H1 (cell line): ENCODE data around the gene SEMA3F. TPM values are rescaled to one million over a fixed set of nuclear protein-coding genes. Genes with fewer than 3 reads are reported as not detected.

Experiments
- CTCF ChIA-PET: fragments of 300-600 bp; sonication (Branson Sonifier 250); formaldehyde crosslinking; loops from one replicate; lab custom pipeline; 2021; ENCODE audit not compliant: partially characterized antibody; lab: Charles Lee
- POLR2A ChIA-PET: fragments of 300-600 bp; sonication (Branson Sonifier 250); formaldehyde crosslinking; loops from one replicate; lab custom pipeline; 2021; ENCODE audit warnings: inconsistent platforms; ENCODE audit not compliant: partially characterized antibody; lab: Charles Lee
- DNase-seq, 2 experiments: peaks; one replicate each; pipeline versions ENCODE4 v3.0.0 to v3.0.0-alpha.2; 2010 to 2022; ENCODE audit warnings: low spot score in 2 of 2, low read depth in 1 of 2, mixed read lengths in 1 of 2
- FAIRE-seq: peaks from 2 replicates; lab custom pipeline; 2011; peaks lifted over from hg19 to GRCh38; lab: Jason Lieb, UNC
- H2AFZ ChIP-seq: 2 replicates; pipeline ENCODE4 v1.8.1; 2012; ENCODE audit warnings: low read length, inconsistent platforms
- H2AK5ac ChIP-seq: 2 replicates; pipeline ENCODE4 v1.6.1; 2013; ENCODE audit warnings: low read depth, low read length
- H2BK120ac ChIP-seq: replicated peaks from 2 replicates; pipeline ENCODE3; 2013; ENCODE audit warnings: low read depth, low read length, inconsistent platforms
- H2BK12ac ChIP-seq: 2 replicates; pipeline ENCODE4 v1.6.1; 2013; ENCODE audit warnings: low read depth, low read length
- H2BK15ac ChIP-seq: 2 replicates; pipeline ENCODE4 v1.6.1; 2013; ENCODE audit warnings: low read length
- H2BK20ac ChIP-seq: 2 replicates; pipeline ENCODE4 v1.6.1; 2013; ENCODE audit warnings: low read length
- H2BK5ac ChIP-seq: 2 replicates; pipeline ENCODE4 v1.6.1; 2013; ENCODE audit warnings: low read depth, low read length
- H3K14ac ChIP-seq: 2 replicates; pipeline ENCODE4 v1.6.1; 2013; ENCODE audit warnings: inconsistent platforms; ENCODE audit not compliant: insufficient read length
- H3K18ac ChIP-seq: 2 replicates; pipeline ENCODE4 v1.6.1; 2013; ENCODE audit warnings: low read length; ENCODE audit errors: extremely low read depth
- H3K23ac ChIP-seq: 2 replicates; pipeline ENCODE4 v1.6.1; 2013; ENCODE audit warnings: inconsistent platforms; ENCODE audit not compliant: insufficient read length
- H3K23me2 ChIP-seq: 2 replicates; pipeline ENCODE4 v1.6.1; 2013; ENCODE audit warnings: low read depth, low read length
- H3K27ac ChIP-seq: 2 replicates; pipeline ENCODE4 v1.6.1; 2011; ENCODE audit warnings: low read depth, low read length, inconsistent platforms
- H3K27me3 ChIP-seq, 4 experiments: replicated peaks in 1 of 4; 1 replicate in 1 of 4; 2 replicates in 3 of 4; pipeline versions ENCODE4 v1.6.1 to v1.8.1; 2011 to 2013; ENCODE audit warnings: low read length in 3 of 4, mild to moderate bottlenecking in 3 of 4, inconsistent platforms in 2 of 4, mixed read lengths in 2 of 4, moderate library complexity in 1 of 4; ENCODE audit not compliant: control insufficient read depth in 3 of 4, insufficient read depth in 3 of 4; ENCODE audit errors: extremely low read depth in 1 of 4
- H3K36me3 ChIP-seq, 4 experiments: 2 replicates each; pipeline versions ENCODE4 v1.6.1 to v1.8.1; 2011 to 2013; ENCODE audit warnings: mild to moderate bottlenecking in 4 of 4, low read length in 3 of 4, moderate library complexity in 2 of 4, control low read depth in 1 of 4, inconsistent platforms in 1 of 4; ENCODE audit not compliant: insufficient read depth in 4 of 4, control insufficient read depth in 2 of 4
- H3K4ac ChIP-seq: replicated peaks from 2 replicates; pipeline ENCODE3; 2013; ENCODE audit warnings: low read length, low read depth, mixed read lengths, inconsistent platforms; ENCODE audit not compliant: insufficient read length
- H3K4me1 ChIP-seq, 4 experiments: replicated peaks in 1 of 4; 1 replicate in 1 of 4; 2 replicates in 3 of 4; pipeline versions ENCODE4 v1.6.1 to v1.8.1; 2011 to 2013; ENCODE audit warnings: low read length in 3 of 4, inconsistent platforms in 2 of 4, mixed read lengths in 1 of 4; ENCODE audit not compliant: insufficient read depth in 4 of 4, control insufficient read depth in 3 of 4
- H3K4me2 ChIP-seq, 2 experiments: 2 replicates each; pipeline versions ENCODE4 v1.6.1 to v1.8.1; 2011 to 2013; ENCODE audit warnings: low read depth in 2 of 2, low read length in 2 of 2, control low read depth in 1 of 2, inconsistent platforms in 1 of 2, mild to moderate bottlenecking in 1 of 2; ENCODE audit not compliant: insufficient read depth in 1 of 2
- H3K4me3 ChIP-seq, 4 experiments: fragments of 200-600, 300-600 bp in 1 of 4; sonication (generic), shearing (Covaris generic), sonication (Bioruptor Twin) in 1 of 4; 2 replicates each; pipeline versions ENCODE4 v1.5.1 to v1.8.1; 2011 to 2016; ENCODE audit warnings: low read length in 4 of 4, low read depth in 3 of 4, control low read depth in 2 of 4, inconsistent platforms in 2 of 4, mild to moderate bottlenecking in 2 of 4, mixed read lengths in 1 of 4, moderate library complexity in 1 of 4; ENCODE audit not compliant: insufficient read depth in 2 of 4; ENCODE audit errors: extremely low read depth in 1 of 4
- H3K56ac ChIP-seq: replicated peaks from 2 replicates; pipeline ENCODE3; 2013; ENCODE audit warnings: low read depth, mild to moderate bottlenecking, mixed read lengths, low read length, inconsistent platforms; ENCODE audit not compliant: insufficient read length
- H3K79me1 ChIP-seq: 2 replicates; pipeline ENCODE4 v1.6.1; 2013; ENCODE audit warnings: low read depth, low read length, control low read depth
- H3K79me2 ChIP-seq, 2 experiments: 2 replicates each; pipeline versions ENCODE4 v1.6.1 to v1.8.1; 2012 to 2013; ENCODE audit warnings: low read length in 2 of 2, mild to moderate bottlenecking in 2 of 2, inconsistent platforms in 1 of 2; ENCODE audit not compliant: insufficient read depth in 2 of 2, control insufficient read depth in 1 of 2
- H3K9ac ChIP-seq, 4 experiments: replicated peaks in 1 of 4; 1 replicate in 1 of 4; 2 replicates in 3 of 4; pipeline versions ENCODE4 v1.6.1 to v1.8.1; 2011 to 2013; ENCODE audit warnings: low read depth in 3 of 4, low read length in 3 of 4, control low read depth in 2 of 4, mild to moderate bottlenecking in 2 of 4, moderate library complexity in 2 of 4, inconsistent platforms in 1 of 4; ENCODE audit errors: extremely low read depth in 1 of 4
- H3K9me3 ChIP-seq, 2 experiments: 2 replicates each; pipeline versions ENCODE4 v1.6.1 to v1.8.1; 2012 to 2013; ENCODE audit warnings: mild to moderate bottlenecking in 2 of 2, moderate library complexity in 2 of 2, control low read depth in 1 of 2, inconsistent platforms in 1 of 2, low read depth in 1 of 2, low read length in 1 of 2, mixed read lengths in 1 of 2; ENCODE audit not compliant: insufficient read depth in 2 of 2
- H4K20me1 ChIP-seq, 2 experiments: replicated peaks in 1 of 2; 2 replicates each; pipeline versions ENCODE3 to v1.8.1; 2011 to 2013; ENCODE audit warnings: inconsistent platforms in 2 of 2, low read length in 2 of 2, mild to moderate bottlenecking in 1 of 2; ENCODE audit not compliant: insufficient read depth in 2 of 2, control insufficient read depth in 1 of 2
- H4K5ac ChIP-seq: 2 replicates; pipeline ENCODE4 v1.6.1; 2013; ENCODE audit warnings: low read length, low read depth, mixed read lengths, inconsistent platforms; ENCODE audit not compliant: insufficient read length
- H4K8ac ChIP-seq: 2 replicates; pipeline ENCODE4 v1.8.0; 2013; ENCODE audit warnings: mild to moderate bottlenecking, moderate library complexity, low read length, inconsistent platforms; ENCODE audit not compliant: insufficient read depth; ENCODE audit errors: extremely low read depth
- H4K91ac ChIP-seq: replicated peaks from 2 replicates; pipeline ENCODE3; 2013; ENCODE audit warnings: low read length, mixed read lengths, inconsistent platforms; ENCODE audit not compliant: insufficient read length
- CBX5 ChIP-seq: fragments of 300-800, 300-1000 bp; sonication (generic); IDR thresholded peaks from 2 replicates; pipeline ENCODE4 v1.7.1; 2016; ENCODE audit warnings: antibody characterized with exemption, low read length, low read depth
- CTBP2 ChIP-seq: IDR thresholded peaks from 2 replicates; pipeline ENCODE4 v1.7.0; 2011; ENCODE audit warnings: borderline replicate concordance, mild to moderate bottlenecking, moderate library complexity, mixed read lengths, low read length; ENCODE audit not compliant: insufficient read depth, insufficient read length
- CTCF ChIP-seq, 3 experiments: IDR thresholded peaks; 1 replicate in 2 of 3; 2 replicates in 1 of 3; pipeline versions ENCODE4 v1.5.1 to v1.6.1; 2011; ENCODE audit warnings: low read length in 3 of 3, mild to moderate bottlenecking in 3 of 3, inconsistent platforms in 2 of 3, low read depth in 1 of 3, moderate library complexity in 1 of 3; ENCODE audit not compliant: insufficient read depth in 1 of 3; ENCODE audit errors: control extremely low read depth in 1 of 3
- EGR1 ChIP-seq: IDR thresholded peaks from 2 replicates; pipeline ENCODE4 v1.6.1; 2011; ENCODE audit warnings: low read depth, low read length, borderline replicate concordance
- JUN ChIP-seq: IDR thresholded peaks from 2 replicates; pipeline ENCODE4 v1.6.1; 2011; ENCODE audit warnings: low read depth, mild to moderate bottlenecking, improper control_type of control experiment, low read length
- PHF8 ChIP-seq: fragments of 200-600 bp; sonication (generic); conservative IDR thresholded peaks from 2 replicates; pipeline ENCODE4 v1.7.1; 2012; ENCODE audit warnings: low read depth, mild to moderate bottlenecking, inconsistent platforms, low read length, moderate library complexity
- RNF2 ChIP-seq: fragments of 200-900, 300-1000 bp; sonication (generic); IDR thresholded peaks from 2 replicates; pipeline ENCODE4 v1.7.1; 2016; ENCODE audit warnings: borderline replicate concordance, low read depth, mild to moderate bottlenecking, antibody characterized with exemption, low read length; ENCODE audit not compliant: poor library complexity, severe bottlenecking; ENCODE audit errors: missing control alignments
- TBP ChIP-seq: IDR thresholded peaks from 2 replicates; pipeline ENCODE4 v1.6.1; 2011; ENCODE audit warnings: low read depth, low read length, improper control_type of control experiment
- WGBS, 2 experiments: shearing (Covaris generic) in 1 of 2; methylation state at CpG; one replicate each; pipeline versions ENCODE4 v1.1.6 to v1.1.7; 2013 to 2015; ENCODE audit warnings: low lambda C conversion rate in 2 of 2, mixed read lengths in 2 of 2, inconsistent platforms in 1 of 2, low coverage in 1 of 2, missing lambda C conversion rate in 1 of 2; ENCODE audit not compliant: insufficient replicate concordance in 2 of 2, insufficient coverage in 1 of 2, insufficient read length in 1 of 2; ENCODE audit errors: extremely low coverage in 1 of 2, missing lambda C conversion rate in 1 of 2; 5-methylcytosine and 5-hydroxymethylcytosine counted together
- polyA plus RNA-seq, 7 experiments: library from polyadenylated mRNA; depleted of rRNA in 3 of 7; stranded (reverse) in 5 of 7; unstranded in 2 of 7; fragments of >200 nt in 5 of 7; fragments of 200-250 nt in 2 of 7; gene quantifications; 1 replicate in 5 of 7; 2 replicates in 1 of 7; 4 replicates in 1 of 7; pipeline versions ENCODE4 v1.2.1 to v1.2.3, GENCODE V29; 2011 to 2013; ENCODE audit warnings: missing spikeins in 2 of 7, mixed read lengths in 2 of 7
- total RNA-seq: library from RNA; stranded (reverse); fragmentation: NEBNext Ultra II Directional; extraction: Animal tissue kit (Norgen Biotek cat#: 25700); gene quantifications from 2 replicates; pipeline ENCODE4 v1.2.1, GENCODE V29; 2021
- TF ChIP-seq, protein P1 (sequence below): IDR thresholded peaks from 2 replicates; pipeline ENCODE4 v1.6.1; 2012; ENCODE audit warnings: inconsistent platforms

SEMA3F gene
- total and polyA plus RNA-seq, 2 of the 8 experiments (the other 6 are each of a cell fraction or from before 2014, with no cell fraction given) = 20.3 to 37.0 TPM

DNA sequence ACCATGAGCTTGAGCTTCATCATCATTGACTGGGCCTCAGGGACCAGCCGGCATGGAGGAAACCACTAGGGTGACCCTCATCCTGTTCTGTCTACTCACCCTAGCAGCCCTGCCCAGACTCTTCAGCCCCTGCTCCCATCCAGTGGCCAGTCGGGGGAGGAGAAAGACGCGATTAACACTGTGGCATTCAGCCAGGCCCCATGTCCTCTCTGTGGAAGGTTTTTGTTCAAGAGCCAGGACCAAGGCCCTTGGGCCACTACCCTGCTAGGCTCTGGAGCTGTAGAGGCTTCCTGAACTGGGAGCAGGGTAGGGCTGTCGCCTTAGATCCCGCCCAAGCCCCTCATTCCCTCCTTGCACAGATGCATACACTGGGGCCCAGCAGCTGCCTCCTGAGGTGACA, 65.0 kb downstream of the SEMA3F start:
- POLR2A ChIA-PET = interaction anchor here (1.0 to 3.9 kb wide), 3 partner anchors 9 to 65 kb away, joined by 3 to 23 read pairs (median 10); no protein-coding TSS in a partner anchor
- Histone ChIP-seq H3K4me3 (no peak overlapping the region), H4K8ac (no peak overlapping the region), H2BK20ac (no peak overlapping the region), H3K79me1 (no peaks in the 10 kb centered on the region), H3K27ac (no peak overlapping the region), H4K91ac (no peak overlapping the region), H3K9ac (no peak overlapping the region), H3K79me2 (no peaks in the 10 kb centered on the region), H3K4me1 (peaks cover 0 to 3% (median 1%) of the 10 kb centered on the region in 4 experiments; a peak in 5 of 7 replicates), H2AK5ac (no peak overlapping the region), H3K23me2 (no peaks in the 10 kb centered on the region), H2BK5ac (peak overlapping the region; percentile 35; the same call in 1 of the 2 replicates), H2BK120ac (no peak overlapping the region), H3K14ac (no peak overlapping the region), H3K9me3 (no peaks in the 10 kb centered on the region), H3K23ac (no peak overlapping the region), H2BK12ac (no peak overlapping the region), H4K5ac (no peak overlapping the region), H3K4ac (no peak overlapping the region), H4K20me1 (no peaks in the 10 kb centered on the region), H2BK15ac (no peak overlapping the region), H3K56ac (no peak overlapping the region), H2AFZ (no peak overlapping the region), H3K18ac (no peak overlapping the region), H3K4me2 (no peak overlapping the region), H3K27me3 (peaks cover 0 to 2% (median 0%) of the 10 kb centered on the region in 4 experiments; a peak in 1 of 7 replicates), H3K36me3 (no peaks in the 10 kb centered on the region)
- whole genome bisulfite sequencing, 2 experiments = 89% methylated on average over 6 of the region's 6 CpGs; no CpG with 5 or more reads in 1 of the 2 experiments
- FAIRE-seq (no peak), DNase-seq (no peak)
- CTCF ChIA-PET = interaction anchor here (0.6 to 48.1 kb wide), 12 partner anchors 7 to 196 kb away, joined by 3 to 2149 read pairs (median 4); partner anchors contain the start of genes GNAI2, GNAT1, LSMEM2 and SEMA3B
- no peak for TF ChIP-seq PHF8
- TF ChIP-seq RNF2 = no peak
- no peak for TF ChIP-seq EGR1
- no peak for TF ChIP-seq JUN
- no peak for TF ChIP-seq CTBP2
- TF ChIP-seq CTCF (IDR thresholded peaks at IDR 0.05; ENCODE audit: control extremely low read depth in 1 of 3, insufficient read depth in 1 of 3, low read depth in 1 of 3, low read length in 3 of 3) = no peak
- TF ChIP-seq, protein P1, sequence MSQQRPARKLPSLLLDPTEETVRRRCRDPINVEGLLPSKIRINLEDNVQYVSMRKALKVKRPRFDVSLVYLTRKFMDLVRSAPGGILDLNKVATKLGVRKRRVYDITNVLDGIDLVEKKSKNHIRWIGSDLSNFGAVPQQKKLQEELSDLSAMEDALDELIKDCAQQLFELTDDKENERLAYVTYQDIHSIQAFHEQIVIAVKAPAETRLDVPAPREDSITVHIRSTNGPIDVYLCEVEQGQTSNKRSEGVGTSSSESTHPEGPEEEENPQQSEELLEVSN = no peak
- TF ChIP-seq TBP = no peak
- no peak for TF ChIP-seq CBX5
